Epidermal melanocyte (primary cell): ENCODE measurements around the gene ABHD16A.
A peak's percentile ranks its signal among the peaks of the same experiment; 100 is the strongest.

Source experiments
- DNase-seq: peaks from one replicate; pipeline ENCODE4 v3.0.0; 2011; ENCODE audit warnings: low spot score; ENCODE audit not compliant: insufficient read length

ABHD16A gene

DNA sequence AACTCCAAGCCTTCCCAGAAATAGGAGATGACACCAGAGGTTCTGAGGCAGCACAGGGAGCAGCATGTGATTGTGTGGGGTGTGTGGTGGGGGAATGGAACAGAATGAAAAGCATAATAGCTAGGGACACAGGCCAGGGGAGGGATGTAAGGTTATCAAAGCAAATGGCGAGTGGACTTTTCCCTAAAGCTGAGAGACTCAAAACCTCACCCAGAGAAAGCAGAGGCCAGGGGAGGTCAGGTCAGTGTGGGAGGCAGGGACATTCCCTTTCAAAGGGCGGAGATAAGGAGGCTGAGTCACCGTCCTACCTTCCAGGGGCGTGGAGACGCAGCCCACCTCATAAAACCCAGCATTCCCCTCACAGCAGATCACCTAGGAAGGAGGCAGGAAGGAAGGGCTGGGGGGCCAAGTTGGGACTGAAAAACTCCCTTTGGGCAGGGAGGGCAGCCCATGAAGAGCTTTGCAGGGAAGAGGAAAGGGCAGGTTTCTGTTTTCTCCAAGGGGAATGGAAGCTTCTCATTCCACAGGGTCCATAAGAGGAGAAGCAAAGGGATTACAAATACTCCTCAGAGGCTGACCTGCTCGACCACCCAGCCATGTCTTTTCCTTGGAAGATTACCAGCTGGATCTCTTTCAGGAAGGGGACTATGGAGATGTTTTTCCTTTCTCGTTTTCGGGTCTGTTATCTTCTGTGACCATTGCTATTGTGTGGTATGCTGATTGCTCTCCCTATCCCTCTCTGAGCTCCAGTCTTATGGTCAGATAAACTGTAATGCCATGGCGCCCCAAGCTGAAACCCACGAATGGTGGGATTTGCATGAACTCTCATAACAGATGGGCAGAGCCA lies 12.7 kb downstream of the ABHD16A start:
- no peak for DNase-seq

DNA sequence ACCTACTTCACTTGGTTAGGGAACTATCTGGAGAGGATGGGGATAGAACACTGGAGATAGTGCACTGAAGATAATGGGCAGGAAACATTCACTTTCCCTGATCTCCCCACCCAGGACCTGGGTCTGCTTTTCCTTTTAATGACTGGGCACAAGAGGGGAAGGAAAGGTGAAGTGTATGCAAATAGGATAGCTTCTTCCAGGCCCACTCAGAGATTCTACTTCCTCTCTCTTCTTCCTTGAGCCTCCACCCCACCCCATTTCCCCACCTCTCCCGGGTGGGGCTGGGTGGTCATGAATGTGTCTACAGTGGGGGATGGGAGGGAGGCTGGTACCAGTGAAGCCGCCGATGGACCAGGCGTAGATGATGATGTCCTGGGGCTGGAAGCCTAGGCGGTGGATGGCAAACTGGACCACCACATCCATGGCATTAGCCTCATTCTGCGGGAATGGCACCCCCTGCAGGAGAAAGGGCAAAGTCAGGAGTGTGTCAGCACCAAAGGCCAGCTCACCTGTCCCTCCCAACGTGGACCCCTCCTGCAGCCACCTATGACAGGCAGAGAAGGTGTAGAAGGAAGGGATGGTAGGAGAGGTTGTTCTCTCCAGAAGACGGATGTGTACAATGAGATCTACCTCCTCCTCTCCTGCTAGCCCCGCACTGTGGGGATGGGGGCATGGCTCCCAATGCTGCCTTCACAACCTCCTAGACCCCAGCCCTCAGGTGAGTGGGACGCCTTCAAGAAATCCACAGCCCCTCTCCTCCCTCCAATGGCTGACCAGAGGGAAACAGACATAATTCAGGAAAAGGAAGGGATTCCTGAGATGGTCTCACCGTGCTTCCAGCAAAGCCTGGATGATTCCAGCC lies 13.6 kb downstream of the ABHD16A start:
- no peak for DNase-seq

DNA sequence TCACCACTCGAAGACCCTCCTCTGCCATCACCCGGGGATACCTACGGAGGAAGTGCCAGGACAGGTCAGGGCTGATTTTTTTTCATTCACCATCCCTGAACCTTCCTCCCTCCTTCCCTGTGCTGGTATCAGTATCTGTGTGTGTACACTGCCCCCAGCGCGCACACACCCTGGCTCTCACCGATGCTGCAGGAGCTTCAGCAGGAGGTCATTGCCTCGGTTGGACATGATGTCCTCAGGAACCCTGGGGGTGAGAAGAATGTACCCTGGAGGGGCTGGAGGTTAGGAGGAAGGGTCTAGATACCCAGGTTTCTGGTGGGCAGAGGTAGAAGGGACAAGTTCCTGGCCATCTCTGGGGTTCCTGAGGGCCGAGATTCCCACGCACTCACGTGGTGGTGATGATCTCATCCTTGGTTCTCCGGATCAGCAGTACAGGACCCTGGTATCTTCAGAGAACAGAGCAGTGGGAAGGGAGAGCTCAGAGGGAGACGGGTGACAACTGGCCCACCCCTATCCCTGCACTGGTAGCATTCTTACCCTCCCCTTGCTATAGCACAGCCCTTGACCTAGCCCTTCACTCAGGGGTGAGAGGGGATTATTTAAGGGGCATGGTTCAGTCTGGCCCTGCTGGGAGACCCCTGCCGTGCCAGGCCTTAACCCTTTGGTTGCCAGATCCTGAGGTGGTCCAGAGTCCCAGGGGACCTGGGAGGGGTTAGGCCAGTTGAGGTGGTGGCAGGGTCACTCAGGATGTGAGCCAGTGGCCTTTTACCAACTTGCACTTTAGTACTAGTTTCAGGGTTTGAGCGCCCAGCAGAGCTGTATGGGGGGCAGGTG lies 15.0 kb downstream of the ABHD16A start:
- DNase-seq, result no peak

DNA sequence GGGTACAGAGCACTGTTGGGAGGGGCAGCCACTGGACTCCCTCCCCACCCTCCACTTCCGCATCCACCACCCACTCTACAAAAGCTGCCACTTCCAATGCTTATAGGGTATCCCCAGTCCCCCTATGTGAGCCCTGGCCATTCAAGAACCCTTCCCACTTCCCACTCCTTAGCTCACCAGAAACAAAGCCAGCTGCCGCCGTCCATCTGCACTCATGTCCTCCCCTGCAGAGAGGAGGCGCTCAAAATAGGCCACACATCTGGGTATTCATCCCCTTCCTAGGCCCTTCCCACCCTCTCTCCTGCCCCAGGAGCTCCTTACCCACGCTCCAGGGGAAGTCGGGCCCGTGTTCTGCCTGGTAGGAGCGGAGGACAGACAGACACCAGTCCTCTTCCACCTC lies 15.8 kb downstream of the ABHD16A start:
- no peak for DNase-seq

DNA sequence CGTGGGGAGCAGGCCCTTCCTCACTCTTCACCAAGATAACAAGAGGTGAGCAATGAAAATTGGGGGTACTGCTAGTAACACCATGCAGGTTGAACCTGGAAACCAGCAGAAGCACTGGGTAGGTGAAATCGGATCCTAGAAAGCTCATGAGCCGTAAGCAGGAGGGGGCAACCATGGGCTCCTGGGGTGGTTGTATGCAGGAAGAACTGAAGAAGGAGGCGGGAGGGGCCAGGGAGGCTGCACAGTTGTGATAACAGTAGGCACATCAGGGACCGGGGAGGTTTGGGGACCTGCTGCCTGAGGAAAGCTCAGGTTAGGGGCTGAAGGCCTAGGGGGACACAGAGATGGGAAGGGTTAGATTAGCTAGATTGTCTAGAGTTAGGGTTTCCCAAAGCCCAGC lies 16.6 kb downstream of the ABHD16A start:
- no peak for DNase-seq

DNA sequence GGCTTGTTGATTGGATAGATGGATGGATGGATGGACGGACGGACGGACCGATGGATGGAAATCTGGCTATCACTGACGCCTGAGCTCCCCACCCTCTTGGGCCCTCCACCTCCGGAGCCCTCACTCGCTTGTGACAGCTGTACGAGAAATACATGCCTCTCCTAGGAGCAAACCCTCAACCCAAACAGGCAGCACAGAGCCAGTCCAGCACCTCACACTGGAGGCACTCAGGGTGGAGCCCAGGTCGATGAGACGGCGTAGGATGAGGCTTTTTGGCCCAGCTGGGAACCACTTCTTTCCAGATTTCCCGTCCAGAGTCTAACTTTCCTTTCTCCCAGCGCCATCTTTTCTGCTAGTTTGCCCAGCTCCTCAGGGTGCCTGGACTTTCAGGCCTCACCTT lies 19.5 kb downstream of the ABHD16A start:
- DNase-seq, result no peak

DNA sequence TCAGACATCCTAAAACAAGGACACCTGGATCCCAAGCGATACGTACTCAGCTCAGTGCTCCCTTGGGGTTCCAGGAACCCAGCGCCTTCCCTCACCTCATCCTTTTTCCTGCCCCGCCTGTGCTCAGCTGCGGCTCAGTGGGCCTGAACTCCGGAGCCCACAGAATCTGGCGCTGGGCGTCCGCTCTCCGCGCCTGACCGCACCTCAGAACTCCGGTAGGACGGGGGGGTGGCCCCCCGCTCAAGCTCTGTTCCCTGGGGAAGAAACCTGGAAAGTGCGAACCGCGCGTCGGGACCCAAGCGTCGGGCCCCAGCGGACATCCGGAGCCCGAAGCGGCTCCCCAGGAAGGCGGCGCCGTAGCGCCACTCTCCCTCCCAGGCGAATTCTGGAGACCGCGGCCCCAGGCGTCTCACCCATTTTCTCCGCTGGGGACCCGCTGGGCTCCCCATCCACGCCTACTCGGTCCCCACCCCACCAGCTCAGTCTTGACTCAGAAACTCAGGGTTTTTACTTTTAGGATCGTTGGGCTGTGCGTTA lies 21.9 kb downstream of the ABHD16A start:
- peak; percentile 22 for DNase-seq

DNA sequence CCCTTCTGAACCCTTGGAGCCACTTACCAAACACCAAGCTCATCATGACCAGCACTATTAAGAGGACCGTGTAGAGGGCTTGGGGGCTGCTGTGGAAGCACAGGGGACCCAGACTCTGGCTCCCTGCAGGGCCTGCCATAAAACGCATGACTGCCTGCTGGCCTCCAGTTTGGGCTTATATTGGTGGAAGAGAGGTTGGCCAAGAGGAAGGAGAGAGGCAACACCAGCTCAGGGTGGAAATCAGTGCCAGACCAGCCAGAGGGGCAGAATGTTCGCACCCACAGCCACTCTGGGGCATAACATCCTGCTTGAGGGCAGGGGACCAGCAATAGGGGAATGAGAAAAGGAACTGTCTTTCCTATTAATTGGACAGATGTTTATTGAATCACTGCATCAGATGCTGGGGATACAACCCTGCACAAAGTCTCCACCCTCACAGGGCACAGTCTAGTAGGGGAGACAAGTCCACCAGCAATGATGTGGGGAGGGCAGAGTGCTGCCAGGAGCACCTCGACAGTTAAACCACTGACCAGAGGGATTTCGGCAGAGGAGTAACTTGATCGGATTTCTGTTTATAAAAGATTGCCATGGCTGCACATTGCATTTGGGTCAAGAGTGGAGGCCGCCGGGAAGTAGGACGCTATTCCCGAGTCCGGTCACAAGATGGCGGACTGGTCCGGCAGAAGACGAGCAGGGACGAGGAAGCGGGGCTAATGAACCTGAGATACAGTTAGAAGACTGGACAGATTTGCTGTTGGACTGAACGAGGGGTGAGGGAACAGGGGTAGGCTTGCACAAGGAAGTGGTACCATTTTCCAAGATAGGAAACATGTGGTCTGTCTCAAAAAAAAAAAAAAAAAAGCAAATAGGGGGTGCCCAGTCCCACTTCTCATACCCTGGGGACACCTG lies 22.6 kb downstream of the ABHD16A start, which contains the start of gene LY6G5C:
Gene LY6G5C, minus strand, starts transcription at position 842 of the 909 bp plus-strand sequence. Its CDS starts 694 bp downstream, at position 148.
- DNase-seq, result peak; percentile 81

DNA sequence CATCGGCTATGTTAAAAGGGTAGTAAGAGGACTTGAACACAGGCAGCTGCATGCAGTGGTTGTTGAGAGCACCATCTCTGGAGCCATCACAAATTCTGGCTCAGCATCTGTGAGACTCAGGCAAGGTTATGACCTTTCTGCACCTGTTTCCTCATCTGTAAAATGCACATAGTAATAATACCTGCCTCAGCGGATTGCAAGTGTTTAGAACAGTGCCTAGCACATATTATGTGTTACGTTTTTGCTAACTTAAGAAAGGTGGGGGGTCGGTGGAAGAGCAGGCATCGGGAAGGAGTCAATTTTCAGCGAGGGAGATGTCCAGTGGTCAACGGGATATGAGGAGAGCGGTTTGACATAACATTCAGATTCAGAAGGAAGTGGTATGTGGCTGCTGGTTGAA lies 25.2 kb downstream of the ABHD16A start:
- no peak for DNase-seq

DNA sequence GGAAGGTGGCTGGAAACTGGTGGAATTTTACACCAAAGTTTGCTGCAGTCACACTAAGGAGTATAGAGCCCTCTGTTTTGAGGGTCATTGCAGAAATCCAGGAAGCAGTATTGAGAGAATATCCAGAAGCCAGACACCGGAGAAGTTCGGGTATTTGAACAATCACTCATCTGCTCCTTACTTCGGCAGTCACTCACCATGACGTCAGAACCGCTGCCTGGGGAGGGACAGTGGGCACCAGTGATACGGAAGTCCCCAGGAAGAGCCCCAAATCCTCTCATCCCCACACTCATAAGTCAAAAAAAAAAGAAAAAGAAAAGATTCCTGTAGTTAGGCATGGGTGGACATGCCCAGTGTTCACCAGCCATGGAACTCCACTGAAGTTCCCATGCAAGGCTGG lies 26.2 kb downstream of the ABHD16A start:
- DNase-seq, result no peak

DNA sequence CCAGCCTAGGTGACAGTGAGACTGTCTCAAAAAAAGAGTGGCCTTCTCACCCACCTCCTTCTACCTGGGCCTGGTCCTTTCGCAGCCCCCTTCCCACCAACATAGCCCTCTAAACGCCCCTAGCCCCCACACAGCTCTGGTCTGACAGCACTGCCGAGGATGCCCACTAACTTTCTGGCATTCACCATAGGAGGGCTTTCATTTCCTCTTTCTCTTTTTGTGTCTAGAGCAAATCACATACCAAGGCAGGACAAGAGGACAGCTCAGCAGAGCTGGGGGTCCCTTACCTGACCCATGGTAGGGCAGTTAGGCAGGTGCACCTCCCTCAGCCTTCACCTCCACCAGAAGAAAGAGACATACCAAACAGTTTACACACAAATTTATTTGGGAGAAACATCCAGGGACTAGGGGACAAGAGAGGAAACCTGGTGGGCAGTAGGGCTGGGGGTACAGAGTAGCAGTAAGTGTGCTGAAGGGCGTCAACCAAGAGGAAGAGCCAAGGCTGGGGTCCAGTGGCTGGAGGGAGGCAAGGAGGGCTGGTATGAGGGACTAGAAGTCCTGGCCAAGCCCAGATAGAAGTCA lies 26.7 kb downstream of the ABHD16A start:
- no peak for DNase-seq

DNA sequence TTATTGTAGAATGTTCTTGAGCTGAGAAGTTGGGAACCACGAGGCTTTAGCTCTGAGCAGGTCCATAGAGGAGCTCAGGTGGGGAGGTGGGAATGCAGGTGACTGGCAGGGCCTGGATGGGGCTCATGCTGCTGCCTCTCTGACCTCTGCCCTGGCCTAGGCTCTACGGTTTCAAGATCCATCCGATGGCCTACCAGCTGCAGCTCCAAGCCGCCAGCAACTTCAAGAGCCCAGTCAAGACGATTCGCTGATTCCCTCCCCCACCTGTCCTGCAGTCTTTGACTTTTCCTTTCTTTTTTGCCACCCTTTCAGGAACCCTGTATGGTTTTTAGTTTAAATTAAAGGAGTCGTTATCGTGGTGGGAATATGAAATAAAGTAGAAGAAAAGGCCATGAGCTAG lies 33.4 kb downstream of the ABHD16A start, which contains the start of gene LY6G5B:
Gene LY6G5B, plus strand, starts transcription at position 301 of the 400 bp plus-strand sequence. CDS start 975 bp downstream, outside the sequence.
- DNase-seq, result no peak

DNA sequence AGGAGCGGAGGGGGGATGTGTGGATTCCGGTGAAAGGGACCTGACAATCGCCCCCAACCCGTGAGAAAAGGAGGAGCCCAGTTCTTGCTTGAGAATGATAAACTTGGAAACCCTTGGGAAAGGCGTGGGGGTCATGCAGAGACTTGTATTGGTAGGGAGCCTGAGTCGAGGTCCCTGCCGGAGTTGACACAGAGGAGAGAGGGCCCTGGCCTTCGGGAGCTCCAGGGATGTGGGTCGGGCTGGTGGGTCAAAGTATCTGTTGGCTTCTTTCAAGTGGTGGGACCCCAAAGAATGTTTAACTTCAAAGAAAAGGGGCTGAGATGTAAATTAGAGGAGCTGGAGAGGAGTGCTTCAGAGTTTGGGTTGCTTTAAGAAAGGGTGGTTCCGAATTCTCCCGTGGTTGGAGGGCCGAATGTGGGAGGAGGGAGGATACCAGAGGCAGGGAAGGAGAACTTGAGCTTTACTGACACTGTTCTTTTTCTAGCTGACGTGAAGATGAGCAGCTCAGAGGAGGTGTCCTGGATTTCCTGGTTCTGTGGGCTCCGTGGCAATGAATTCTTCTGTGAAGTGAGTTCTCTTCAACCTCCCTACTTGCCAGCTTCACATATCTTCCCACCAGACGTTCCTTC lies 36.7 kb downstream of the ABHD16A start:
- DNase-seq, result no peak

DNA sequence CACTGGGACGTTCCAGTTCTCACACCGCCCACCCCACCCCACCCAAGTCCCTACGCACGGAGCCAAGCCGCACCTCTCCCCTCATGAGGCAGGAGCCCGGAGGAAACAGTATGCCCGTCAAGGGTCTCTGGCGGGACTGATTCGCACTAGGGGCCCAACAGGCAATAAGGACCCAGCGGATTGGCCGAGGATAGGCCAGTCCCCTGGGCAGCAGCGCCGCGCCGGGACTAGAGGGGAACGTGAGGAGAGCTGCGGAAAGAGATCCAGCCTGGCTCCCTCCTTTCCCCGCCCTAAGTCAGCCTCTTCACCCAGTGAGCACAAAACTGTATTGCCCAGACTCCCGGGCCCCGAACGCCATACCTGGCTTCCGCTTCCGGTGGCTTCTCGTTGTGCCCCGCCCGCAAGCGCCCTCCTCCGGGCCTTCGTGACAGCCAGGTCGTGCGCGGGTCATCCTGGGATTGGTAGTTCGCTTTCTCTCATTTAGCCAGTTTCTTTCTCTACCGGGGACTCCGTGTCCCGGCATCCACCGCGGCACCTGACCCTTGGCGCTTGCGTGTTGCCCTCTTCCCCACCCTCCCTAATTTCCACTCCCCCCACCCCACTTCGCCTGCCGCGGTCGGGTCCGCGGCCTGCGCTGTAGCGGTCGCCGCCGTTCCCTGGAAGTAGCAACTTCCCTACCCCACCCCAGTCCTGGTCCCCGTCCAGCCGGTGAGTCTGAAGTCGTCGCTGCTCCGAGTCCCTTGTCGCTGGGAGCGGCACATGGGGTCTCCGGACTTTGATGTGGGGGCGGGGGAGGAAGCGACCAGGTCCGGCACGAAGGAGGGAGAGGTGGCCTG lies 37.4 kb downstream of the ABHD16A start, which contains the start of gene CSNK2B:
Gene CSNK2B, plus strand, starts transcription at position 580 of the 836 bp plus-strand sequence. CDS start 752 bp downstream, outside the sequence.
- DNase-seq, result peak; percentile 96

DNA sequence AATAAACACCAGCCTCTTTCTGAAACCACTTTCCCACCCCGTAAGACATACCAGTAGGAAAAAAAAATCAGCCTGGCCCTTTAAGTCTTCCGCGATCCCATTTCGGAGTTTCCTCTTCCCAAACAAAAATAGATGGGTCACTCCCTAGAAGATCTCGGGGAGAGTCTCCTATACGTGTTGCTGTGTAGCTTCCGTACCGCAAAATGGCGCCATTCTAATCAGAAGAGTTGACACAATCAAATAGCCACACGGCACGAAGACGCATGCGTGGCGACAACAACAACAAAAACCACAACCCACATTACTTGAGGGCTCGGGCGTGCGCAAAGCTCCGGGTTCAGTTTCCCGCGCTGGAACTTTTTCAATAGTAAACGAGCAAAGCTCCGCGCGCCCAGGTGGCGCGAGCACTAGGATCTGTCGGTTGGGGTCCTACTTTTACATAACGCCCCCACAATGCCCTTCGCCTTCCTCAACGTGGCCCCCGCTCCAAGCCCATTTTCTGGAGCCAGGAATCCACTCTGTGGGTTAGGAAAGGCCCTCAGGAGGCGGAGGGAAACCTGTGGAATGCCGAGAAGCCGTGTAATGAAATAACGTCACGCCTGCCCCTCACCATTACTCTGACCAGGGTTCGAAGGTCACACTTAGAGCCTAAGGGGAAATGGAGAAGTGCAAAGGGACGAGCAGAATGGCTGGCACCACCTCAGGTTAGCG lies 38.2 kb downstream of the ABHD16A start, which contains the start of gene GPANK1:
Gene GPANK1, minus strand, starts transcription at position 208 of the 711 bp plus-strand sequence. CDS start 519 bp downstream, outside the sequence.
- peak; percentile 90 for DNase-seq

DNA sequence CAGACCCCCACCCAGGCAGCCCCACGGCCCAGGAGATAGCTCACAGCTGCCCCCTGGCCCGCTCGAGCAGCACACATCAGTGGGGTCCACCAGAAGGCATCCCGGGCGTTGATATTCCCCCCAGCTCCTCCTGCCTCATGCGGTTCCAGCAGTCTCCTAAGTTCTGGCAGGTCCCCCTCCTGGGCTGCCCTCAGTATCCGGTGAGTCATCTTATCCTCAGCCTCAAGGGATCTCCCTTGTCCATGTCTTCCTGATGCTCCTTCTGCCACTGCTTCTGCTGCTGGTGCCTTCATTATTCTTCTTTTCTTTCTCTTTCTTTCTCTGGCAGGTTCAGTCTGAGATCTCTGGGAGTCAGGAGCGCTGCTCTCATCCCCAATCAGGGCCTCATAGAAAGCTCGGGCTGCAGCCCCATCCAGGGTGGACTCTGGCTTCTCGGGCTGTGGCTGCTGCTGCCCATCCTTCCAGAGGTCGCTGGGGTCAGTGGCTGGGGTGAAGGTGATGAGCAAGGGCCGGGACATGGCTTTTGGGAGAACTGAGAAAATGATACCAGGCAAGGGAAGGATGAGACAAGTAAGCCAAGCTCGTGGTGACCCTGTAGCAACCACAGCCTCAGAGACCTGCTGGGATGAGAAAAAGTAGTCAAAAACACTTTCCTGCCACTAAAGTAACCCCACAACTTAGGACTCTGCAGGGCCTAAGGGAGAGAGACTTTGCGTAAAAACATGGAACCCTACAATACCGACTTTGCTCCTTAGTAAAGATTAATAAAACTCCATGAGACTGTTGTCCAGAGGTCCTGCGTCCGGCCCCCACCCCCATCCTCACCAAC lies 38.9 kb downstream of the ABHD16A start:
- no peak for DNase-seq
